HG03469 (cell line): ENCODE data around the gene FOSB.
"Not testable (repeated sequence)": the region's sequence is repeated elsewhere in the genome, so short reads cannot be mapped to it uniquely, and the experiment has no call there.

Source experiments
- ATAC-seq: cut with Tn5 transposase; IDR thresholded peaks from one replicate; pipeline ENCODE4 v1.9.1; 2021; ENCODE audit warnings: mild to moderate bottlenecking, moderate library complexity, moderate number of reproducible peaks; ENCODE audit not compliant: unreplicated experiment

FOSB gene

DNA sequence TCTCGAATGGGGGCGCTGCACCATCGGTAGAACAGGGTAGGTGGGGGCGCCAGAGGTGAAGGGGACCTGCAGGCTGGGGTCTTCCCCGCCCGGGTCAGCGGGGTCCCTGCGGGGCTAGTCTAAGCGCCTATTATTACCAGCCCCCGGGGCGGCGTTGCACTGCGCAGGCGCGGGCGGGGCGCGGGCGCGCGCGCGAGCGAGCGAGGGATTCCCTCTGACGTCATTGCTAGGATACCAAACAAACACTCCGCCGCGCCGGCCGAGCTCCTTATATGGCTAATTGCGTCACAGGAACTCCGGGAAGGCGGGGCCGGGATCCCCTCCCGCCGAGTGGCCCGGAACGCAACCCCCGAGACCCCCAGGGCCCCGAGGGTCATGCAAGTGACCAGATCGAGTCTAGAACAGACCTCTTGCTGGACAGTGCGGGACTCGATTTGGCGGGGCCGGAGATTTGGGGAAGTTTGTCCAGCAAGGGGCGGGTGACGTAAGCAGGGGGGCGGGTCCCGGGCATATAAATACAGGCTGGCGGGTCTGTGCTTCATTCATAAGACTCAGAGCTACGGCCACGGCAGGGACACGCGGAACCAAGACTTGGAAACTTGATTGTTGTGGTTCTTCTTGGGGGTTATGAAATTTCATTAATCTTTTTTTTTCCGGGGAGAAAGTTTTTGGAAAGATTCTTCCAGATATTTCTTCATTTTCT lies at the start of gene FOSB:
TSS of gene FOSB (plus strand) at position 541 of the 703 bp plus-strand sequence. CDS start 591 bp downstream, outside the sequence.
- no peak for ATAC-seq

DNA sequence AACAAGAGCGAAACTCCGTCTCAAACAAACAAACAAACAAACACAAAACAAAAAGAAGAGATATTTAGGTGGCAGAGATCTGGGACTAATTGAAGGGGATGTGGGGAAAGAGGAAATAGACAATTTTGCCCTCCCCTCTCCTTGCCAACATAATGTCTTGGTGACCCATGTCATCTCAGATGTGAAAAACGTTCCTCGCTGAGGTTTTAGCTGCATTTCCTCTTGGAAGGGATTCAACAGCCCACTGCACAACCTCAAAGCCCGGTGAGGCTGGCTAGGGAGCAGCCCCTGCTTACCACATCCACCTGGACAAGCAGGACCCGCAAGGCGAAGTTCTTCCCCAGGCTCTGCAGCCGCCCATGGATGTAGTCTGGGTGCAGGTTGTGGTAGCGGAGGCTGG lies 49.0 kb upstream of the FOSB start:
- no peak for ATAC-seq

DNA sequence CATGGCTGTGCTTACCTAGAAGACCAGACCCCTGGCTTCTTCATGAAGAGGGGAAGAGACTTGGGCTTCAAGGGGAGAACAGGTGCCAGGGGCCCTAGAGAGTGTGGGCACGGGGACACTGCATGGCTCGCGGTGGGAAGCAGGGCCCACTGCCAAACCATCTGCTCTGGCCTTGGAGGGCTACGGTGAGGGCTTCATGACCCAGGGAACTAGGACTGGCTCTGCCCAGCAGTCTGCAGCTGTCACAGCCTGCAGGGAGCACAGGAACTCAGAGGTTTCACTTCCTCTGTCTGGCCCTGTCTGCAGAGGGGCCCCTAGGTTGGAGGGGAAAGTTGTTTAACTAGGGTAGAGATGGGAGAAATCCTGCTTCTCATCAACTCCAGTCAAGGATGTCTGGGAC lies 48.4 kb upstream of the FOSB start:
- peak; percentile 50 for ATAC-seq

DNA sequence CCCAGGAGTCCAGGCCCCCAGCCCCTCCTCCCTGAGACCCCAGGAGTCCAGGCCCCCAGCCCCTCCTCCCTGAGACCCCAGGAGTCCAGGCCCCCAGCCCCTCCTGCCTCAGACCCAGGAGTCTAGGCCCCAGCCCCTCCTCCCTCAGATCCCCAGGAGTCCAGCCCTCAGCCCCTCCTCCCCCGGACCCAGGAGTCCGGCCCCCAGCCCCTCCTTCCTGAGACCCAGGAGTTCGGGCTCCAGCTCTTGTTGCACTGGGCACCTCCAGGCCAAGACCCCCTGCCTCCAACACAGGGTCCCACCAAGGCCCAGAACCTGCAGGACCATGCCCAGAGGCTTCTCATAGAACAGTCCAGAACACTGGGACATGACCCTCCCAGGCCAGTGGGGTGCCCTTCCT lies 47.9 kb upstream of the FOSB start:
- no peak for ATAC-seq

DNA sequence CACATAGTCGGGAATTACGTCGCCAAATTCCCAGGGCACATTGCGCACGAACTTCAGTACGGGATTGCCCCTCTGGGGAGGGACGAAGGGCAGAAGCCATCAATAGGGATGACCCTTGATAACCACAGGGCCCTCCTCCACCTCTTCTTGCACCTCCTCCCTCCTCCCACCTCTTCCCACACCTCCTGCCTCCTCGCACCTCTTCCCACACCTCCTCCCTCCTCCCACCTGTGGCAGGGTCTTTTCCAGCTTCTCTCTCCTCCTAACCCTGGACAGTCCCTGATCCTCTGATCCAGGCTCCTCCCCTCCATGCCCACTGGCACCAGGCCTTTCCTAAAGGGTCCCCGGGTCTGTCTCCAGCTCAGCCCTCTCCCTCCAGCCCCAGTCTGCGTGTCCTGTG lies 47.4 kb upstream of the FOSB start:
- no peak for ATAC-seq

DNA sequence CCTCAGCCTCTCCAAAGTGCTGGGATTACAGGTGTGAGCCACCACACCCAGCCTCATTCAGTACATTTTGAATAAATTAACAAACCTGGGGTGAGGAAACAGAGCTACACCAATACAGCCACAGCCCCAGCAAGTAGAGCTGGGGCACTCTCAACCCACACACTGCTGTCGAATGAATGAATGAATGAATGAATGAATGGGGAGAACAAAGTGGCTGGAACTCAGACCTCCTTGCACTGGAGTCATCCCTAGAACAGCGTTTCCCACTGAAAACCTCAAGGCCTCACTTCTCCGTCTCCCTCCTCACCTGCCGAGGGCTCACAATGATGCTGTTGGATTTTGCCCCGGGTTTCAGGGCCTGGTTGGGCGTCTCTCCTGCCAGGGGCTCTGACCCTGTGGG lies 46.9 kb upstream of the FOSB start:
- no peak for ATAC-seq

DNA sequence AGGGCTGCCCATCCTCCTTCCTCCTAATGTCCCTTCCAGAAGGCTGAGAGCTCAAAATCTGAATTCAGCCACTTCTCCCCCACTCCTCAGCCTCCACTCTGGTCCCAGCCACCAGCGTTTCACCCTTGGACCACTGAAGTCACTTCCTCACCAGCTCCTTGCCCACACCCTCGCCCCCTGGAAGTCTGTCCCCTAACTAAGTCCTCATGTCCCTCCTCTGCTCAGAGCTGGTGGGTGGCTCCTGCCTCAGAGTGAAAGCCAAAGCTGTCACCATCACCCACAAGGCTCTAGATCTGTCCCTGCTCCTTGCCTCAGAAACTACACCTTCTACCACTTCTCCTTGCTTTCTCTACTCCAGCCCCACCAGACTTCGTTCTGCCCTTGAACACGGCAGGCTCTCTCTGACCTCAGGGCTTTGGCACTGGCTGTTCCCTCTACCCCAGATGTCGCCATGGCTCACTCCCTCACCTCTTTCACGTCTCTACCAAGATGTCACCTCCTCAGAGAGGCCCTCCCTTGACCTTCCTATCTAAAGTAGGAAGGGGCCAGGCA lies 45.8 kb upstream of the FOSB start:
- no peak for ATAC-seq

DNA sequence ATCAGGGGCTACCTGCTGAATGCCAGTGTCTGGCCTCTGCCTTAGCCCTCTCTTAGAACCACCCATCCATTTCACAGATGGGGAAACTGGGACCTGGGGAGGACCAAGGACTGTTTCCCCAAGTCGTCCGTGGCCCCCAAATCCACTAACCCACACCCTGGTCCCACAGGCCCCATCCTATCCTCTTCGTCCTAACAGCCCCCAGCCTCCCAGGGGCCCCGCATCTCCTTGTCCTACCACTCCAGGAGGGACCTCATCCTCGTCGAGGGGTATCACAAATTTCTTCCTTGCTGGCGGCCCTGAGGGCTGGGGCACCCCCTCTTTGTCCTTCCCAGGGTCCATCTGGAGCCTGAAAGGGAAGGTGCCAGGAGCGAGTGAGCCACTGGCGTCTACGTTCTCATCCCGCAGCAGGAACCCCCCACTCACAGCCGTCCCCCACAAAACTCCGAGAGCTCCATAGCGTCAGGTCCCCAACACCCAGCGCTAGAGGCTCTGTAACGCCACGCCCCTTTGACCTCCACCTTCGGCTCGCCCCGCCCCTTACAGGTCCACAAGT lies 44.7 kb upstream of the FOSB start:
- ATAC-seq: no peak

DNA sequence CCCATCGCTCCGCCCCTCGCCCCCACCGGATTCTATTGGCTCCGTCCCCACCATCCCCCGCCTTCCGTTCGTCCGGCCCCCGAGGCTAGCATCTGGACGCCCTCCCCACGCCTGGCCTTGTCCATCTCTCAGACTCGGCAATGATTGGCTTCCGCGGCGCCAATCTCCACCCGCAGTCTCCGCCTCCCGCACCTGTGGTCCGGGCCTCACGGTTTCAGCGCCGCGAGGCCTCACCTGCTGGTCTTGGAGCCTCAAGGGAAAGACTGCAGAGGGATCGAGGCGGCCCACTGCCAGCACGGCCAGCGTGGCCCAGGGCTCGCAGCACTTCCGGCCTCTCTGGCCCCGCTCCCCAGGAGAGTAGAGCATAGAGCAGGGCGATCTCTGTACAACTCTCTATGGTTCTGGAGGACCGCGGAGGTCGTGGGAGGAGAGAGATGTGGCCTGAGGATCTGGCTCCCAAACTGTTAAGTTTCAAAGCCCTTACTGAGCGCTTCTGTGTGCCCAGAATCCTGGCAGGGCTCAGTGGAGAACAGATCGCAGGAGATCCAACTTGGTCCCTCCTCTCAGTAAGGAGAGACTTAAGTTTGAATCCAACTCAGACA lies 44.1 kb upstream of the FOSB start, which contains the start of gene ERCC1:
TSS of gene ERCC1 (minus strand) at position 329 of the 602 bp plus-strand sequence. CDS start 543 bp downstream, outside the sequence.
- peak; percentile 30 for ATAC-seq

DNA sequence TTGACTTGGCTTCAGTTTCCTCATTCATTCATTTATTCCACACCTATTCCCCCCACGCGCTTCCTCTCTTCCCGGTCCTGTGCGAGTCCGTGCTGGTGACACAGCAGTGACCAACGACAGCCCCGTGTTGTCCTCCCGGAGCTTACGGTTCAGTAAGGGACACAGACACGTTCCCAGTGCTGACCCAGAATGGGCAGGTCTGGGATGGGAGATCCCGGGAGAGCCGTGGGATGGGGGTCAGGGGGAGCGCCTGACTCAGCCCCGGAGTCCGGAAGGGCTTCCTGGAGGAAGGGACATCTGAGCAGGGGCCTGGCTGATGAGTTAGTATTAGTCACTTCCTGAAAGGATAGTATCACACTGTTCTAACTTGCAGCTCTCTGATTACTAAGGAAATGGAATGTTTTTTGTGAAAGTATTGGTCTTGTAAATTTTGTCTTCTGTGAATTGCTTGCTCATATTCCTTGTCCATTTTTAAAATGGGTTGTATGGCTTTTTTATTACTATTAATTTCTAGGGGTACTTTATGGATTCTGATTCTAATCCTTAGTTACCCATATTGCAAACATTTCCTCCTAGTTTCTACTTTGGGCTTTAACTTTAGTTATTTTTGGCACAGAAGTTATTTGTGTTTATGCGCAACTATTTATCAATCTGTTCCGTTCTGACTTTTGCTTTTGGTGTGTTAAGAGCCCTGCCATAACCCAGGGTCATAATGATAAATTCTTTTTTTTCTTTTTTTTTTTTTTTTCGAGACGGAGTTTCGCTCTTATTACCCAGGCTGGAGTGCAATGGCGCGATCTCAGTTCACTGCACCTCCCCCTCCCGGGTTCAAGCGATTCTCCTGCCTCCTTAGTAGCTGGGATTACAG lies 43.4 kb upstream of the FOSB start:
- no peak for ATAC-seq

DNA sequence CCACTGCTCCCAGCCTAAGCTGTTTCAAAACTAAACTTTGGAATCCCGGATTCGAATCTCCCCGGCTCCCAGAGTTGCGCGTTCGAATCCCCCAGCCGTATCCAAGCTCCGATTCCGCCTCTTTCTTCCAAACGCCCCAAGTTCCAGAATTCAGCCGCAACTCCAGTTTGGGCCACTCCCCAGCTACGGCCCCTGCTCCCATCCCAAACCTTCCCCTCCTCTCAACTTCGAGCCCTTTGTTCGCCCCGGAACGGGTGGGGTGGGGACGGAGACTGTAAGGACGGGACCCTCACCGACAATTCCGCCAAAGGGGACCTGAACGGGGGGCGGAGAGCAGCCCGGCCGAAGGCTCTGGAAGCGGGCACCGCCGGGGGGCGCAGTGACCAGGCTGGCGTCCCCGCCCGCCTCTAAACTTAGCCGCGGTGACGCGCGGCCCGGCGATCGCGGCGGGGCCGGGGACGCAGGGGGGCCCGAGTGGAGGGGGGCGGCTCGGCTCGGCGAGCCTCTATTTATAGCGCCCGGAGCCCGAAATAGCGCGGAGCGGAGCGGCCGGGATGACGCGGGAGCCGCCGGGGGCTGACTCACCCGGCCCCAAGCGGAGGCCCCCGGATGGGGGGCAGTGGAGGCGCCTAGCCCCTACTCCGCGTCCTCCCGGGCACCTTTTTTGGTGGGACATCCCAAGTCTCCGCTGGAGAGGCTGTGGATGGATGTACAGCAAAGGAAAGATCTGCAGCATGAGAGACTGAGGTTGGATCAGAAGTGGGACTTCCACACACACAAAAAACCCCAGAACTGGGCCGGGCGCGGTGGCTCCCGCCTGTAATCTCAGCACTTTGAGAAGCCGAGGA lies 39.2 kb upstream of the FOSB start:
- ATAC-seq: no peak

DNA sequence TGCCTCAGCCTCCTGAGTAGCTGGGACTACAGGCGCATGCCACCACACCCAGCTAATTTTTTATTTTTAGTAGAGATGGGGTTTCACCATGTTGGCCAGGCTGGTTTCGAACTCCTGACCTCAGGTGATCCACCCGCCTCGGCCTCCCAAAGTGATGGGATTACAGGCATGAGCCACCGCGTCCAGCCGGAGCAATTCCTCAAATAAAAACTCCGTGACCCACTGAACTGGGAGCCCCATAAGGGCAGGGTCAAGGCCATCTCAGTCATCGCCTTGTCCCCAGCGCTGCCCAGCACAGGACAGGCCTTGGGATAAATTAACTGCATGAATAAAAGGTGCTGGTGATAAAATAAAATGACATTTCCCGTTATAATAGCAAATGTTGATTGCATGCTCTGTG lies 37.9 kb upstream of the FOSB start:
- not testable (repeated sequence) for ATAC-seq

DNA sequence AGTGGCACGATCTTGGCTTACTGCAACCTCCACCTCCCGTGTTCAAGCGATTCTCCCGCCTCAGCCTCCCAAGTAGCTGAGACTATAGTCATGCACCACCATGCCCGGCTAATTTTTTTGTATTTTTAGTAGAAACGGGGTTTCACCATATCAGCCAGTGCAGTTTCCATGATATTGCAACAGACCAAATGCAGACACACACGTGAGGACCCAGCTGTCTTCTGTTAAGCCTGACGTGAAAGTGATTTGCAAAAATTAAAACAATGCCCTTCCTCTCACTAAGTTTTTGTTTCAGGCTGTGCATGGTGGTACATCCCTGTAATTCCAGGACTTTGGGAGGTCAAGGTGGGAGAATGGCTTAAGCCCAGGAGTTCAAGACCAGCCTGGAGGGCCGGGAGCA lies 36.8 kb upstream of the FOSB start:
- not testable (repeated sequence) for ATAC-seq

DNA sequence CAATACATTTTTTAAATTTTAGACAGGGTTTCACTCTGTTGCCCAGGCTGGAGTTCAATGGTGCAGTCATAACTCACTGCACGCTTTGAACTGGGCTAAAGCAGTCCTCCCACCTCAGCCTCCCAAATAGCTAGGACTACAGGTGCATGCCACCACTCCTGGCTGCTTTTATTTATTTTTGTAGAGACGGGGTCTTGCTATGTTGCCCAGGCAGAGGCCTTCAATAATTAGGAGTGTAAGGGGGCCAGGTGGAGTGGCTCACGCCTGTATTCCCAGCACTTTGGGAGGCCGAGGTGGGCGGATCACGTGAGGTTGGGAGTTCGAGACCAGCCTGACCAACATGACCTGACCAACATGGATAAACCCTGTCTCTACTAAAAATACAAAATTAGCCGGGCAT lies 35.3 kb upstream of the FOSB start:
- ATAC-seq: not testable (repeated sequence)

DNA sequence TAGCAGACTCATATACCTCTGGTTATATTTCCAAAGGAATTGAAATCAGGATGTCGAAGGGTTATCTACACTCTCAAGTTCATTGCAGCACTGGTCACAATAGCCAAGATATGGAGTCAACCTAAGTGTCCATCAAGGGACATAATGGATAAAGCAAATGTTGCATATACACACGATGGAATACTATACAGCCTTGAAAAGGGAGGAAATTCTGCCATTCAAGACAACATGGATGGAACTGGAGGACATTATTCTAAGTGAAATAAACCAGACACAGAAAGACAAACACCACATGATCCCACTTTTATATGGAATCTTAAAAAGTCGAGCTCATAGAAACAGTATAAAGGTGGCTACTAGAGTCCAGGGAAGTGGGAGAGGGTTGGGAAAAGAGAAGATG lies 30.5 kb upstream of the FOSB start:
- ATAC-seq: no peak

DNA sequence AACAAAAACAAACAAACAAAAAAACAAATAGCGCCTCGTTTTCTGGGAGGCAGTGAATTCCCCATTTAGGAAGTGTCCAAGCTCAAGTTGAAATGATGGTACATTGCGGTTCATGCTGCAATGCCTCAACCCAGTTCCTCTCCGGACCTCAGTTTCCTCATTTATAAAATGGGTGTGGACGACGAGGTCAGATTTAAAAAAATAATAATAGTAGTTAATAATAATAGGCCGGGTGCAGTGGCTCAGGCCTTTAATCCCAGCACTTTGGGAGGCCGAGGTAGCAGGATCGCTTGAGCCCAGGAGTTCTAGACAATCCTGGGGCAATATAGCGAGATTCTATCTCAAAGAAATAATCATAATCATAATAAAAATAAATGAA lies 28.6 kb upstream of the FOSB start:
- ATAC-seq: no peak

DNA sequence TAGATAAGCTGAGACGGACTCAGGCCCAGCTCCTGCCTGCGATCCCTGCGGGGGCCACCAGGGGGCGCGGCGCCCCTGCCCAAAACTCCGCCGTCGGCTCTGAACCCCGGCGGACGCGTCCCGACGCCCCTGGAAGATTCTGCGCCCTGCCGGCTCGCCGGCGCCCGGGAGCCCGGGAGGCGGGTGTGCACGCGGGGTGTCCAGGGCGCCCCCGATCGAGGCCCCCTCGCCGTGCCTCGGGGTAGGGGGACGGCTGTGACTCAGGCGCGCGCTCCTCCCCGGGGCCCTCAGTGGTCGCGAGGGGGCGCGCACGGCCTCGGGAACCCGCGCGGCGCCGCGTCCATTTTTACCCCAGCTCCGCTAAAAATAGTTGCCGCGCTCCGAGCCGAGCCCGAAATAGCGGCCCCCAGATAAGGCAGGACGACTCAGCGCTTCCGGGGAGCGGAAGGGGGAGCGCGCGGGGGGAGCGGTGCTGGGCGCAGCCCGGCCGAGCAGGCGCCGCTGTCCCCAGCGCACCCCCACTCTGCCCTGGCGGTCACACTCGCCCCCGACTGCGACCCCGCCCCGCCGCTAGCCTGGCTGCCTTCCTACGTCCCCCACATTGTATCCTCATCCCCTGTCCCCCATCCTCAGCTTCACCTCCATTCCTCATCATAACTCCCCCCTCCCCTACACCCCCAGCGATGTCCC lies 28.1 kb upstream of the FOSB start:
- ATAC-seq: peak; percentile 45

DNA sequence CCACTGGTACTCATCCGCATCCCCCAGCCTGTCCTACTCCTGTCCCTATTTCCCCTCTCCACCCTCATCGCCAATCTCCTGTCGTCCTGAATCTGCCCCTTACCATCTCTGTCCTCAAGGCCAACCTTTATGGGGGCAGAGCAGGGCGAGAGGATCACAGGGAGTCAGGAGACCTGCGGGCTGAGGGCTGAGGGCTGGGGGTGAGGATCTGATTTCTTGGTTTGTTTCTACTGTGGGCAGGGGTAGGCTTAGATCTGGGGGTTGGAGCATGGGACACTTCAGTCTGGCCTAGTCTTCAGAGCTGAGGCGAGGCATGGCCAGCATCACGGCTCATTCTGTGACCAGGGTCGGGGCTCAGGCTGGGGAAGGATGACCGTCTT lies 27.5 kb upstream of the FOSB start:
- no peak for ATAC-seq

DNA sequence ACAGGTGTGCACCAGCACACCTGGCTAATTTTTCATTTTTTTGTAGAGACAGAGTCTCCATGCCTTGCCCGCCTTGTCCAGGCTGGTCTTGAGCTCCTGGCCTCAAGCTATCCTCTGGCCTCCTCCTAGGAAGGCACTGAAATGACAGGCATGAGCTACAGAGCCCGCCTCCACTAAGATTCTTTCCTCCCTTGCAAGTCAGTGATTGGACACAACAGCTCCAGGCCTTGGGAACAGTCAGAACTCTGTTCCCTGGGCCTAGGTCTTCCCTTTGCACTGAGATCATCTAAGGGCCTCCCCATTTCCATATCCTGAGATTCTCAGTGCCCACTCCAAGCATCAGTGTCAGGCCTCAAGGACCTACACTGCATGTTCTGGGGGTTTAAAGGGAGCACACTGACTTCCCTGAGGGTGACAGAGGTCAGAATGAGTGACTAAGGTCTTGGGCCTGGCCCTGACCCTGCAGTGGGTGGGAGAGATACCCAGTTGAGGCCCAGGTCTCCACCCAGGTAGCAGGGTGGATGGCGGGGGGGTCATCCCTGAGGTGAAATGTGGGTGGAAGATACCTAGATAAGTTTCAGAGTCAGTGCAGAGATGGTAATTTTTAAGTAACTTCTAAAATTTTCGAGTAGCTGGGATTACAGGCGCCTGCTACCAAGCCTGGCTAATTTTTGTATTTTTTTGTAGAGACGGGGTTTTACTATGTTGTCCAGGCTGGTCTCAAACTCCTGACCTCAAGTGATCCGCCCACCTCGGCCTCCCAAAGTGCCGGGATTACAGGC lies 26.7 kb upstream of the FOSB start:
- ATAC-seq: no peak
